ENCODE results near the gene SFT2D2.

SFT2D2 gene

DNA sequence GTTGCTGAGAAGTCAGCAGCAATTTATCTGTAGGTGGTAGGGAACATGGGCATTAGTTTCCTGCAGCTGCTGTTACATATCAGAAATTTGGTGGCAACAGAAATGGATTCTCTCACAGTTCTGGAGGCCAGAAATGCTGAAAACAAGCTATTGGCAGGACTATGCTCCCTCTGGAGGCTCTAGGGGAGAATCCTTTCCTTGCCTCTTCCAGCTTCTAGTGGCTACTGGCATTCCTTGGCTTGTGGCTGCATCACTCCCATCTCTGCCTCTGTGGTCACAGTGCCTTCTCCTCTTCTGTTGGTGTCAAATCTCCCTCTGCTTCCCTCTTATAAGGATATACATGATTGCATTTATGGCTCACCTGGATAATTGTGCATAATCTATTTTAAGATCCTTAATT is 2.5 kb upstream of the SFT2D2 start:
- H3K4me3 ChIP-seq (replicated peaks; ENCODE audit: low read depth, low read length) = no peak overlapping the region
- TF ChIP-seq CTCF (IDR thresholded peaks at IDR 0.05; ENCODE audit: low read length, missing control alignments) = no peak
- DNase-seq (ENCODE audit: low read depth) = no peak

- no peak for TF ChIP-seq CTCF (IDR thresholded peaks at IDR 0.05; ENCODE audit: low read length, missing control alignments)
- no peak for DNase-seq (ENCODE audit: low read depth)
- no peak overlapping the region for H3K4me3 ChIP-seq (replicated peaks; ENCODE audit: low read depth, low read length)
Observed at GRCh38 chr1:168223681-168224540, 1.9 kb upstream of the SFT2D2 start.

DNA sequence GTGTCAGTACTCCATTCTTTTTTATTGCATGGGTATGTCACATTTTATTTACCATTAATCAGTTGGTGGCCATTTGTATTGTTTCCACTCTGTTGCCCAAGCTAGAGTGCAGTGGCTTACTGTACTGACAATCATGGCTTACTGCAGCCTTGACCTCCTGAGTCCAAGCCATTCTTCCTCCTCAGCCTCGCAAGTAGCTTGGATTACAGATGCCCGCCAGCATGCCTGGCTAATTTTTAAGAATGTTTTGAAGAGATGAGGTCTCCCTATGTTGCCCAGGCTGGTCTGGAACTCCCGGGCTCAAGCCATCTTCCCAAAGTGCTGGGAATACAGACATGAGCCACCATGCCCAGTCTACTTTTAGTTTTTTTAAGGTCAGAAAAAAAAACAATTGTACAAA is 813 bp upstream of the SFT2D2 start:
- DNase-seq (ENCODE audit: low read depth) = no peak
- peak overlapping the region; percentile 80 for H3K4me3 ChIP-seq (replicated peaks; ENCODE audit: low read depth, low read length)
- no peak for TF ChIP-seq CTCF (IDR thresholded peaks at IDR 0.05; ENCODE audit: low read length, missing control alignments)

DNA sequence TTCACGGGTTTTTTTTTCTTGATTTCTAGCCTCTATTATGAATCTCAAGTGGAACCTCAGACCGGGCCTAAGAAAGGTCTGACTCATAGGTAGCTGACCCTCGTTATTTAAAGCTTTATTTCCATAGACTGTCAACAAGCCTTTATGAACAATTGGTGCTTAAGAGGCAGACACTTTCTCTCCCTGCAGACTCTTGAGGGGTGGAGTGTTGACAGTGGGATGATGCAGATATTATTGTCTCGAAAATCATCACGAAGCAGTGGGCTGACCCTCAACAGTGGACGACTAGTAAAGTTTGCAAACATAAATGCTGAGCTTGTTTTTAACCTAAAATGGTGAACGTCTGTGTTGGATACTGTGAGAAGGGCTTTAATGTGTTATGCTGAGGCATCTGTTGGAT is 1.8 kb downstream of the SFT2D2 start:
- peak overlapping the region; percentile 80 for H3K4me3 ChIP-seq (replicated peaks; ENCODE audit: low read depth, low read length)
- TF ChIP-seq CTCF (IDR thresholded peaks at IDR 0.05; ENCODE audit: low read length, missing control alignments) = no peak
- no peak for DNase-seq (ENCODE audit: low read depth)

- no peak for TF ChIP-seq CTCF (IDR thresholded peaks at IDR 0.05; ENCODE audit: low read length, missing control alignments)
- no peak for DNase-seq (ENCODE audit: low read depth)
- no peak overlapping the region for H3K4me3 ChIP-seq (replicated peaks; ENCODE audit: low read depth, low read length)
Observed at GRCh38 chr1:168229893-168230292, 4.1 kb downstream of the SFT2D2 start.

DNA sequence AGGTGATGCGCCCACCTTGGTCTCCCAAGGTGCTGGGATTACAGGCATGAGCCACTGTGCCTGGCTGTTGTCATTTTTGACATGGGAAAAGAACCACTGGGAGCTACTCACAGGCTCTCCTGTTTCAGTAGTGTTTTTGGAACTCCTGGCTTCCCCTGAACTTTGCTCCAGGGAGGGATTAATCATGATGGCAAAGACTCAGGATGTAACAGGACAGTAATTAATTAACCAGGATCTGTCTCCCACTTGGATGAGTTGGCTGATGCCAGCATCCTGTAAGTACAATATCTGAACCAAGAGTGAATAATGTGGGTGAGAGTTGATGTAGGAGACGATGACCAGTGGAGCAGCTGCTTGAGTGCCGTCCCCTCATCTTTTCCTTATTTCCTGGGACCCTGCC is 4.9 kb downstream of the SFT2D2 start:
- H3K4me3 ChIP-seq (replicated peaks; ENCODE audit: low read depth, low read length) = no peak overlapping the region
- DNase-seq (ENCODE audit: low read depth) = no peak
- TF ChIP-seq CTCF (IDR thresholded peaks at IDR 0.05; ENCODE audit: low read length, missing control alignments) = no peak

All from fibroblast of pulmonary artery (primary cell).